Measurements from ENCODE around the gene IL4R.

- no peak for TF ChIP-seq POLR2A (IDR thresholded peaks at IDR 0.05)
- TF ChIP-seq, protein P1, sequence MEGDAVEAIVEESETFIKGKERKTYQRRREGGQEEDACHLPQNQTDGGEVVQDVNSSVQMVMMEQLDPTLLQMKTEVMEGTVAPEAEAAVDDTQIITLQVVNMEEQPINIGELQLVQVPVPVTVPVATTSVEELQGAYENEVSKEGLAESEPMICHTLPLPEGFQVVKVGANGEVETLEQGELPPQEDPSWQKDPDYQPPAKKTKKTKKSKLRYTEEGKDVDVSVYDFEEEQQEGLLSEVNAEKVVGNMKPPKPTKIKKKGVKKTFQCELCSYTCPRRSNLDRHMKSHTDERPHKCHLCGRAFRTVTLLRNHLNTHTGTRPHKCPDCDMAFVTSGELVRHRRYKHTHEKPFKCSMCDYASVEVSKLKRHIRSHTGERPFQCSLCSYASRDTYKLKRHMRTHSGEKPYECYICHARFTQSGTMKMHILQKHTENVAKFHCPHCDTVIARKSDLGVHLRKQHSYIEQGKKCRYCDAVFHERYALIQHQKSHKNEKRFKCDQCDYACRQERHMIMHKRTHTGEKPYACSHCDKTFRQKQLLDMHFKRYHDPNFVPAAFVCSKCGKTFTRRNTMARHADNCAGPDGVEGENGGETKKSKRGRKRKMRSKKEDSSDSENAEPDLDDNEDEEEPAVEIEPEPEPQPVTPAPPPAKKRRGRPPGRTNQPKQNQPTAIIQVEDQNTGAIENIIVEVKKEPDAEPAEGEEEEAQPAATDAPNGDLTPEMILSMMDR (IDR thresholded peaks at IDR 0.05): no peak
- TF ChIP-seq POLR2AphosphoS5 (IDR thresholded peaks at IDR 0.05; ENCODE audit: insufficient read depth in 1 of 2, low read depth in 1 of 2): no peak
Measured at GRCh38 chr16:27273330-27273669, 40.5 kb upstream of the IL4R start.
